CD4-positive, alpha-beta T cell treated with Interferon gamma for 1 hour (primary cell): ENCODE measurements around the gene NELFB.

Experiments
- DNase-seq: peaks from one replicate; pipeline ENCODE4 v3.0.0-alpha.2; 2020

The NELFB gene

GRCh38 chr9:137305060-137305797 is 50.1 kb downstream of the NELFB start:
- DNase-seq = peak; percentile 40

- DNase-seq = no peak
These were observed 50.6 kb downstream of the NELFB start for GRCh38 chr9:137305798-137306065.

GRCh38 chr9:137306066-137306849 is 51.1 kb downstream of the NELFB start:
- DNase-seq = no peak

DNA sequence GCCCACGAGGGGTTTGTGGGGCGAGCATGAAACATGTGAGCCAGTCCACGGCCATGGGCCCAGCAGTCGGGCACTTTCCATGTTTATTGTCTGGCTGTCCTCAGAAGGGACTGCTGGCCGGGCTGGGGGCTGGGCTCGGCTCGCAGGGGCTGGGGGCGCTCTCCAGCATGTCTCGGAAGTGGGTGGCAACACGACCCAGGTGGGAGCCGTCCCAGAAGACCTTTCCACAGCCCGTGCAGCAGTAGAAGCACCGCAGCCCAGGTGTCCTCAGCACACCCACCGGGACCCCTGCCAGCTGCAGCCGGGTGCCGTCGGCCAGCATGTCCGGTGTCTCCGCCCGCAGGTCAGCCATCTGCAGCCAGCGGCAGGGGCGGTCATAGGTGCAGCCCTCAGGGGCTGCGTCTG is 51.7 kb downstream of the NELFB start:
- no peak for DNase-seq

GRCh38 chr9:137307255-137308056 is 52.3 kb downstream of the NELFB start:
- DNase-seq = no peak

GRCh38 chr9:137308057-137308619 is 53.0 kb downstream of the NELFB start:
- DNase-seq = no peak

- DNase-seq = no peak
These were observed 54.5 kb downstream of the NELFB start for GRCh38 chr9:137309368-137310188.

DNA sequence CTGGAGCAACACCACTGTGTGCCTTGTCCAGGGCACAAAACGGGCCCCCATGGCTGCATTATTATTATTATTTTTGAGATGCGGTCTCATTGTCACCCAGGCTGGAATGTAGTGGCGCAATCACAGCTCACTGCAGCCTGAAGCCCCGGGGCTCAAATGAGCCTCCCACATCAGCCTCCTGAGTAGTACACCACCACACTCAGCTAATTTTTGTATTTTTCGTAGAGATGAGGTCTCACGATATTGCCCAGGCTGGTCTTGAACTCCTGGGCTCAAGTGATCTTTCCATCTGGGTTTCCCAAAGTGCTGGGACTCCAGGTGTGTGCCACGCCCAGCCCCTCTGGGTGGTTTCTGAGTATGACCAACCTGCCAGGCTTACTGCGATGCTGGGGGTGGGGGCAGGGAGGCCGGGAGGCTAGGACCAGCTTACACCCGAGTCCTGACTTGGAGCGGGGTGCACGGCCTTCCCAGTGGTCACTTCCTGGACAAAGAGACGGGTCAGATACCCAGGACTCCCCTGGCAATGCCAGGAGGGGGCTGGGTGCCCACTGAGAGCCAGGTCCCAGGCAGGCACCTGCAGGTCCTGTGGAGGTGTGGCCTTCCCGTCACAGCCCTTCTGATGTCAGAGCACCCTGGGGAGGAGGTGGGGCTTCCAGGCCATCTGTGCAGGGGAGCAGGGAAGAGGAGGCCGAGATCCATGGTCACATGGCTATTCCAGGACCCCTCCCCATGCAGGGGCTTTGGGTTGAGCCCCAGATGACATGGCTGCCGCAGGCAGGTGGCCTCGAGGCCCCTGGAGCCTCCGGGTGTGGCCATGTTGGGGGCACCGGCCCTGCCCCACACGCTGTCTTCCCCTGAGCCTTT is 55.3 kb downstream of the NELFB start:
- DNase-seq = no peak

GRCh38 chr9:137311171-137311985 is 56.3 kb downstream of the NELFB start:
- no peak for DNase-seq

- DNase-seq = no peak
These were observed 57.1 kb downstream of the NELFB start for GRCh38 chr9:137311986-137312851.

DNA sequence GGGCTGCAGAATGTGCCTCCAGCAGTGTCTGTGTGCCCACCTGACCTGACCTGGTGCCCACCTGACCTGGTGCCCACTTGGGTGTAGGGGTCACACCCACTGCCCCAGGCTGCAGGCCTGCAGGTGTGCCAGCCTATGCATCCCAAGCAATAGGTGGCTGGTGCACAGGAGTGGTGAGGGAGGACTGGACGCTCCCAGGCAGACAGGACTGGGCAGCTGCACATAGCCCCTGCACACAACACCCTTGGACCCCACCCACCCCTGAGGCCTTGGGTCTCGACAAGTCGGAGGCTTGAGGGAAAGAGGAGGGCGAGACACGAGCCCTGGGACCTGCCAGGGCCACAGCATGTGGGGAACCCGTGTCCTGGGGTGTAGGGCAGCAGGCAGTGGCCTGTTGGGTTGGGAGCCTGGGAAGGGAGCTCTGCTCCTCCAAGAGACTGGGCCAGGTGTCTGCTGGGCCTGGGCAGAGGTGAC is 57.8 kb downstream of the NELFB start:
- no peak for DNase-seq

GRCh38 chr9:137313326-137313936 is 58.3 kb downstream of the NELFB start:
- no peak for DNase-seq

GRCh38 chr9:137313956-137314560 is 58.9 kb downstream of the NELFB start:
- DNase-seq = no peak

GRCh38 chr9:137314561-137315560 is 59.7 kb downstream of the NELFB start:
- no peak for DNase-seq

DNA sequence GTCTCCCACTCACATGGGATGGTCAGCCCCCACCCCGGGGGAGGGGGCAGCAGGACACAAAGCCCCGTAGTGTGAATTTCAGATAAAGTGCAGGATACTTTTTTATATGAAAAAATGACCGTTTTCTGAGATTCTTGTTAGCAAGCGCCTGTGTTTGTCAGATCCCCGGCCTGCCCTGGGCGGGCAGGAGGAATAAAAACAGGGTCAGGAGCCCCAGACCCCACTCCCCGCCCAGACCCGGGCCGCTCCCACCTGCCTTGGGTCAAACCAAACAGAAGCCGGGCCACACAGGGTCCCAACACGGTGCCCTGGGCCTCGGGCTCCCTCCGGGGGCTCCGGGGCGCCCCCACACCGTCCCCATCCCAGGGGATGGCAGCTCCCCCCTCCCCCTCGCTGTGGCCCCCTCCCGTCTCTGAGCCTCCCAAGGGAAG is 60.5 kb downstream of the NELFB start:
- DNase-seq = no peak

GRCh38 chr9:137316012-137316981 is 61.2 kb downstream of the NELFB start:
- DNase-seq = no peak
